IgD-negative memory B cell (primary cell): Measurements from ENCODE around the gene C22orf23. TPM values are rescaled to one million over a fixed set of nuclear protein-coding genes. Genes with fewer than 3 reads are reported as not detected.
A peak's percentile ranks its signal among the peaks of the same experiment; 100 is the strongest.

Experiments used
- H3K27ac Mint-ChIP-seq, 3 donors: one replicate each; pipeline ENCODE4 v1.8.0; 2020 to 2022; ENCODE audit warnings: mild to moderate bottlenecking in 3 of 3, mixed read lengths in 3 of 3, moderate library complexity in 1 of 3
- H3K27me3 Mint-ChIP-seq: one replicate; pipeline ENCODE4 v1.8.0; 2021; ENCODE audit warnings: mixed read lengths
- H3K36me3 Mint-ChIP-seq: one replicate; pipeline ENCODE4 v1.8.0; 2020; ENCODE audit warnings: mild to moderate bottlenecking, mixed read lengths
- H3K4me1 Mint-ChIP-seq, 3 donors: one replicate each; pipeline ENCODE4 v1.8.0; 2020 to 2022; ENCODE audit warnings: mixed read lengths in 3 of 3, mild to moderate bottlenecking in 1 of 3
- H3K4me3 Mint-ChIP-seq, 4 donors: one replicate each; pipeline ENCODE4 v1.8.0; 2020 to 2022; ENCODE audit warnings: mild to moderate bottlenecking in 4 of 4, mixed read lengths in 4 of 4, moderate library complexity in 3 of 4
- H3K9me3 Mint-ChIP-seq, 3 donors: one replicate each; pipeline ENCODE4 v1.8.0; 2020 to 2021; ENCODE audit warnings: mixed read lengths in 3 of 3, mild to moderate bottlenecking in 1 of 3
- polyA plus RNA-seq: library from polyadenylated mRNA; unstranded; fragments of 300-500 nt; fragmentation: Illumina TruSeq; gene quantifications from one replicate; pipeline ENCODE4 v1.2.3, GENCODE V29; 2021

Gene C22orf23
- polyA plus RNA-seq, 1 donor from 2014 or later: not detected

DNA sequence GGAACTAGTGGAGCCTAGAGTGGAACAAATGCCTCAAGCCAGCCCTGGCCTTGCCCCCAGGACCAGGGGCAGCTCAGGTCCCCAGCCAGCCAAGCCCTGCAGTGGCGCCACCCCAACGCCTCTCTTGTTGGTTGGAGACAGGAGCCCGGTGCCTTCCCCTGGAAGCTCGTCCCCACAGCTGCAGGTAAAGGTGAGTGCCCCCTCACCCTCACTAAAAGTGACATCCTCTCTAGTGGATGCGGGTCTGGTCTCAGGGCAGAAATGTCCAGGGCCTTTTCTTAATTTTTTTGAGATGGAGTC, 25.8 kb downstream of the C22orf23 start:
- H3K4me1 Mint-ChIP-seq: peaks cover 0 to 4% (median 3%) of the 10 kb centered on the region in 3 donors
- H3K27me3 Mint-ChIP-seq: no peaks in the 10 kb centered on the region
- no peaks in the 10 kb centered on the region for H3K9me3 Mint-ChIP-seq
- H3K27ac Mint-ChIP-seq: no peak overlapping the region
- peaks cover 2% of the 10 kb centered on the region for H3K36me3 Mint-ChIP-seq
- H3K4me3 Mint-ChIP-seq: no peak overlapping the region

DNA sequence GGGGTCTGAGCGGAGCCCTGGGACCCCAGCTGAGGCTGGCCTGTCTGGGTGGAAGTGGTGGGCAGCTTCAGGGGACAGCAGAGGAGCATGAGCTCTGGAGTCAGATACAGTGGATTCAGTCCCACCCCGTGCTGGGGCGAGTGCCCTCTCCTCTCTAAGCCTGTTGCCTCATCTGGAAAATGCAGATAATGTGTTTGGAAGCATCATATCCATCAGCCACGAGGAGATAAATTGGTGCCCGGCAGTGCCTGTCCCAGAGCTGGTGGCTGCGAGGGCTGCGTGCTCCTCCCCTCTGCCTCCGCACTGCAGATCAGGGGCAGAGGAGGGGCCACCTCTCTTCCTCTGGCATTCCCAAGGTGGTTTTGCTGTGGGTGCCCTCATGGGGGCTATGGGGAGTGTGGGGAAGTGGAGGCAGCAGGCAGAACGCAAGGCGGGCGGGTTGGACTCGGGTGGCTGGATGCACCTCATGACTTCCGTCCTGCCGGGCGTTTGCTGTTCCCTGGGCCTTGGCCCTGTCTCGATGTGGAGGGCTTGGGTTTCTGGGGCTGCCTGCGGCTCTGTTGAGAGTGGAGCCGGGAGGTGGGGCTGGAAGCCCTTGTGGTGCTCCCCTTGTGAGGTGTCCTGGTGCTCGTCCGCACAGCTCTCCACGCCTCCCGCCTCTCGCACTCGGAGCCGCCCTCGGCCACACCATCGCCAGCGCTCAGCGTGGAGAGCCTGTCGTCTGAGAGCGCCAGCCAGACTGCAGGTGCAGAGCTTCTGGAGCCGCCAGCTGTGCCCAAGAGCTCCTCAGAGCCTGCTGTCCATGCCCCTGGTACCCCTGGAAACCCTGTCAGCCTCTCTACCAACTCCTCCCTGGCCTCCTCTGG, 26.4 kb downstream of the C22orf23 start:
- peaks cover 2% of the 10 kb centered on the region for H3K36me3 Mint-ChIP-seq
- peaks cover 0 to 4% (median 3%) of the 10 kb centered on the region in 3 donors for H3K4me1 Mint-ChIP-seq
- H3K9me3 Mint-ChIP-seq: no peaks in the 10 kb centered on the region
- no peaks in the 10 kb centered on the region for H3K27me3 Mint-ChIP-seq
- H3K27ac Mint-ChIP-seq: no peak overlapping the region
- no peak overlapping the region for H3K4me3 Mint-ChIP-seq

DNA sequence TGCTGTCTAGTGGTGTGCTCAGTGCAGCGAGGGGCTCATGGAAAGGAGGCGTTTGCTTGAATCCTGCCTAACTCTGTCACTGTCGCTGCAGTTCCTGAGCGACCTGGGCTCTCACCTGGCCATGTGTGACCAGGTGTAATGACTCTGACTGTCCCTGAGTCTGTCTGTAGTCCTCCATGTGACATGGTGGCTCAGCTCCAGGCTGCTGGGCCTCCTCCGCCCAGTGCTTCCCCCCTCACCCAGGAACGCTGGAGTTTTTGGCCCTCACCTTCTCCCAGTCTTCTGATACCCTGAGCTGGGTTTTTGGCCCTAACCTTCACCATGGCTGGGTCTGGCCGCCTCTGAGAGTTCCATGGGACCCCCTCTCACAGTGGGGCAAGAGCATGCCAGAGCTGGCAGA, 27.0 kb downstream of the C22orf23 start:
- H3K9me3 Mint-ChIP-seq: no peaks in the 10 kb centered on the region
- peaks cover 0 to 4% (median 3%) of the 10 kb centered on the region in 3 donors for H3K4me1 Mint-ChIP-seq
- no peak overlapping the region for H3K27ac Mint-ChIP-seq
- H3K4me3 Mint-ChIP-seq: no peak overlapping the region
- peaks cover 2% of the 10 kb centered on the region for H3K36me3 Mint-ChIP-seq
- H3K27me3 Mint-ChIP-seq: no peaks in the 10 kb centered on the region

DNA sequence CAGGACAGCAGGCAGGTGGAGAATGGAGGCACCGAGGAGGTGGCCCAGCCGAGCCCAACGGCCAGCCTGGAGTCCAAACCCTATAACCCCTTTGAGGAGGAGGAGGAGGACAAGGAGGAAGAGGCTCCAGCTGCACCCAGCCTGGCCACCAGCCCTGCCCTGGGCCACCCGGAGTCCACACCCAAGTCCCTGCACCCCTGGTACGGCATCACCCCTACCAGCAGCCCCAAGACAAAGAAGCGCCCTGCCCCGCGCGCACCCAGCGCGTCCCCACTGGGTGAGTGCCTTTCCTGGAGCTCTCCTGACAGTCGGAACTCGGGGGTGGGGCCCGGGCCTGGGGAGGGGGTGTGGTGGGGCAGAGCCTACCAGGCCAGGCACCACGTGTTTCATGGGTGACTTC, 27.6 kb downstream of the C22orf23 start:
- H3K4me3 Mint-ChIP-seq: no peak overlapping the region
- H3K36me3 Mint-ChIP-seq: peaks cover 2% of the 10 kb centered on the region
- no peak overlapping the region for H3K27ac Mint-ChIP-seq
- H3K4me1 Mint-ChIP-seq: peaks cover 0 to 4% (median 3%) of the 10 kb centered on the region in 3 donors
- H3K27me3 Mint-ChIP-seq: no peaks in the 10 kb centered on the region
- no peaks in the 10 kb centered on the region for H3K9me3 Mint-ChIP-seq

DNA sequence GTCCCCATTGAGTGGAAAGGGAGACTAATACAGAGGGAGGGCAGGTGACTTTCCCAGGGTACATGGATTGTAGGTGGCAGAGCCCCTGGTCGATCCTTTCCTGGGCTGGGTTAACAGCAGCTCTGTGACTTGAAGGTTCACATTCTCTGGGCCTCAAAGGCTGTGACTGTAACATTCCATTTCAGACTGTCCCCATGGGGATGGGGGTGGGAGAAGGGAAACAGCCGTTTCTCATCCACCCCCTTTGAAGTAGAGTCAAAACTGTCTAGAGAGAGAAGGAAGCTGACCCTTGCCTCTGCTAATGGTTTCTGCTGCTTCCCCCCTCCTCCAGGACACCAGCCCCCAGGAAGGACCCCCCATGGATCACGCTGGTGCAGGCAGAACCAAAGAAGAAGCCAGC, 28.1 kb downstream of the C22orf23 start:
- Mint-ChIP-seq H3K9me3 (no peaks in the 10 kb centered on the region), H3K36me3 (peaks cover 2% of the 10 kb centered on the region), H3K4me1 (peaks cover 0 to under 1% (median under 1%) of the 10 kb centered on the region in 3 donors), H3K27me3 (no peaks in the 10 kb centered on the region), H3K27ac (no peak overlapping the region), H3K4me3 (no peak overlapping the region)

DNA sequence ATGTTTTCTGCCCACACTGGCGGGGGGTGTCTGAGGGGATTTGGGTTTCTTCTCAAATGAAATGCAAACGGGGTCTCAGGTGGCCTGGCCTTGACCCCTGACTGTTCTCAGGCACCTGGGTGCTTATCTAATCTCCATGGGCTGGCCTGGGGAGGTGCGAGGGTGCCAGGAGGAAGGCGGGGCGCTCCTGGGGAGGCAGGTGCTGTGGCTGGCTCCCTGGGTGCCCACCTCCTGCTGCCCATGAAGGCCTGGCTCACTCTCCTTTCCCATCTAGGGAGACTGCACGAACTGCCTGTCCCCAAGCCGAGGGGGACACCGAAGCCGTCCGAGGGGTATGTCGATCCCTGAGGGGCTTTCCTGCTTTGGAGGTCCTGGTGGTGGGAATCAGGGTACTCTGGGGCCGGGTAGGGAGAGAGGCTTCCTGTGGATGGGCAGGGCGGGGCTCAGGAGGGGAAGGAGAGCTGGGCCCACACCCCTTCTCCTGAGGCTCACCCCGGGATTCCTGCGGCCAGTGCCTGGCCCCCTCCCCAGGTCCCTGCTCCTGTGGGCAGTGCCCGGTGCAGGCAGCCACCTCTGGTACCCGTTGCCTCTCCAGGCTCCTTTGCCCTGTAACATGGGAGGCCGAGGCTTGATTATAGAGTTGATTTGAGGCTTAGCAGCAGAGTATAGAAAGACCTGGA, 28.9 kb downstream of the C22orf23 start:
- Mint-ChIP-seq H3K27ac (no peak overlapping the region), H3K36me3 (peaks cover 5% of the 10 kb centered on the region)

DNA sequence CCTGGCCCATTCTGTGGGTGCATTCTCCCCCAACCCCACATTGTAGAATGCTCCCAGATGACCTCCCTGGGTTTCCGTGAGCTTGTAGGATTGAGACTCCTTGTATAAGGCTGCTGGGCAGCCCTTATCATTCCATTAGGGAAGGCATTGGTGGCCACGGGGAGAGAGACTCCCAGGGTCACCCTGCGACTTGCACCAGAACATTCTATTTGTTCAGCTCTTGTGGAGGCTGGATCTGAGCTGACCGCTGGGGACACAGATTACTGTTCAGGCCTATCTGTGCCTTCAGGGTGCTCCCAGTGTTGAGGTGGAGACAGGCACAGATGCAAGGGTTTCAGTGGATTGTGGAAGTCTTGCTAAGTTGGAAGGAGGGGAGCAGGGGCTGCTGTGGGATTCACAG, 29.5 kb downstream of the C22orf23 start:
- Mint-ChIP-seq H3K9me3 (no peaks in the 10 kb centered on the region), H3K27me3 (no peaks in the 10 kb centered on the region), H3K4me3 (peak overlapping the region in 1 of 4 donors; percentile 5), H3K4me1 (peaks cover 4 to 6% (median 5%) of the 10 kb centered on the region in 3 donors), H3K36me3 (peaks cover 5% of the 10 kb centered on the region), H3K27ac (no peak overlapping the region)

More for the DNA sequence above, 28.9 kb downstream of the C22orf23 start:
- Mint-ChIP-seq H3K9me3 (no peaks in the 10 kb centered on the region), H3K27me3 (no peaks in the 10 kb centered on the region), H3K4me3 (no peak overlapping the region), H3K4me1 (peaks cover 4 to 6% (median 5%) of the 10 kb centered on the region in 3 donors)

DNA sequence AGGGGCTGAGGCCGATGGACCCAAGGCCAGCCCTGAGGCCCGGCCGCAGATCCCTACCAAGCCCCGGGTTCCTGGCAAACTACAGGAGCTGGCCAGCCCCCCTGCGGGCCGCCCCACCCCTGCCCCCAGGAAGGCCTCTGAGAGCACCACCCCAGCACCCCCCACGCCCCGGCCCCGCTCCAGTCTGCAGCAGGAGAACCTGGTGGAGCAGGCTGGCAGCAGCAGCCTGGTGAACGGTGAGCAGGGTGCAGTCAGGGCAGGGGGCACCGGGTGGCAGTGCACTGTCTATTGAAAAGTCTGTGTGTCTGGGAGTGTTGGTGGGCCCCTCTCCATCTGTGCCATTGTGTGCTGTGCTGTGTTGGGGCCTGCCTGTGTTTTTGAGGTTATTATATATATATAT, 31.2 kb downstream of the C22orf23 start:
- no peaks in the 10 kb centered on the region for H3K9me3 Mint-ChIP-seq
- peaks cover 6% of the 10 kb centered on the region for H3K36me3 Mint-ChIP-seq
- H3K27ac Mint-ChIP-seq: no peak overlapping the region
- H3K4me3 Mint-ChIP-seq: no peak overlapping the region
- H3K27me3 Mint-ChIP-seq: no peaks in the 10 kb centered on the region
- peaks cover 6 to 12% (median 7%) of the 10 kb centered on the region in 3 donors for H3K4me1 Mint-ChIP-seq

DNA sequence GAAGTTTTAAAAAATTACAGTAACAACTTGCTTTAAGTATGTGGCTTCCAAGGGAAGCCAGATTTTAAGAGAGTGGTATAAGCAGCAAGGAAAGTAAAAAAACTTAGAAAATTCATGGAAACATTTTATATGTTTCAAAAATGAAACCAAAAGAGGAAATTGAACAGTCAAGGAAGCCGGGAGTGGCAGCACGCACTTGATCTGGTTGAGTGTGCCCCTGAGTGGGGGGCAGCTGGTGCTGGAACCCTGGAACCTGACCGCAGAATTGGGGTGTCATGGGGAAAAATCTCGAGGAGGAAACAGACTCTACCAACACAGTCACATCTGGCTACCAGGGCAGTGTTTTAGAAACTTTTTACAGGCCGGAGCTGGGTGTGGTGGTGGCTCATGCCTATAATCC, 33.3 kb downstream of the C22orf23 start:
- peaks cover 6 to 12% (median 7%) of the 10 kb centered on the region in 3 donors for H3K4me1 Mint-ChIP-seq
- H3K36me3 Mint-ChIP-seq: peaks cover 6% of the 10 kb centered on the region
- H3K9me3 Mint-ChIP-seq: no peaks in the 10 kb centered on the region
- H3K4me3 Mint-ChIP-seq: peak overlapping the region in 3 of 4 donors; percentile 28 to 66 (median 40)
- peak overlapping the region in 2 of 3 donors; percentile 20 to 80 for H3K27ac Mint-ChIP-seq
- H3K27me3 Mint-ChIP-seq: no peaks in the 10 kb centered on the region

DNA sequence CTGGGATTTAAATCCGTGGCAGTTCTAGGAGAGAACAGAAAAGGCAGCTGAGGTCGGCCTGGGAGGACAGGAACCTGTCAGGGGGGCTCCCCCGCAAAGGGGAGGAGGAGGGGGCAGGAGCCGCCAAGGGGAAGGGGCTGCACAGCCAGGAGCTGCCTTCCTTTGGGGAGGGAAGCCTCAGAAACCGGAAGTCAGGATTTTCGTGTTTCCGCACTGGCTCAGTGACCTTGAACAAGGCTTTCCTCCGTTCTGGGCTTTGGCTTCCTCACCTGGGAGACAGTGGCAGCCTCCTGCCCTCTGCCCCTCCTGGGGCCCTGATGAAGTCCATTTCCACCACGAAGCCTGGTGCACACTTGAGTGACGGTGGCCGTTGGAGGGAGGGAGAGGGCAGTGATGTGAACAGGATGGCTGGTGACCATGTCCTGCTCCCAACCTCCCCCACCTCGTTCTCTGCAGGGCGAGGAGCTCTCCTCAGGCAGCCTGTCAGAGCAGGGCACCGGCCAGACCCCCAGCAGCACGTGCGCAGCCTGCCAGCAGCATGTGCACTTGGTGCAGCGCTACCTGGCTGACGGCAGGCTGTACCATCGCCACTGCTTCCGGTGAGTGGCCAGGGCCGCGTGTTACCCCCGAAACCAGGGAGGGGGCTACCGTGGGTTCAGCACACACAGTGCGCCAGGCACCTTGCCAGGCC, 34.7 kb downstream of the C22orf23 start:
- peaks cover 6 to 12% (median 7%) of the 10 kb centered on the region in 3 donors for H3K4me1 Mint-ChIP-seq
- peaks cover 6% of the 10 kb centered on the region for H3K36me3 Mint-ChIP-seq
- H3K9me3 Mint-ChIP-seq: no peaks in the 10 kb centered on the region
- H3K27me3 Mint-ChIP-seq: no peaks in the 10 kb centered on the region
- H3K4me3 Mint-ChIP-seq: peak overlapping the region in 1 of 4 donors; percentile 85
- H3K27ac Mint-ChIP-seq: peak overlapping the region in 1 of 3 donors; percentile 81

DNA sequence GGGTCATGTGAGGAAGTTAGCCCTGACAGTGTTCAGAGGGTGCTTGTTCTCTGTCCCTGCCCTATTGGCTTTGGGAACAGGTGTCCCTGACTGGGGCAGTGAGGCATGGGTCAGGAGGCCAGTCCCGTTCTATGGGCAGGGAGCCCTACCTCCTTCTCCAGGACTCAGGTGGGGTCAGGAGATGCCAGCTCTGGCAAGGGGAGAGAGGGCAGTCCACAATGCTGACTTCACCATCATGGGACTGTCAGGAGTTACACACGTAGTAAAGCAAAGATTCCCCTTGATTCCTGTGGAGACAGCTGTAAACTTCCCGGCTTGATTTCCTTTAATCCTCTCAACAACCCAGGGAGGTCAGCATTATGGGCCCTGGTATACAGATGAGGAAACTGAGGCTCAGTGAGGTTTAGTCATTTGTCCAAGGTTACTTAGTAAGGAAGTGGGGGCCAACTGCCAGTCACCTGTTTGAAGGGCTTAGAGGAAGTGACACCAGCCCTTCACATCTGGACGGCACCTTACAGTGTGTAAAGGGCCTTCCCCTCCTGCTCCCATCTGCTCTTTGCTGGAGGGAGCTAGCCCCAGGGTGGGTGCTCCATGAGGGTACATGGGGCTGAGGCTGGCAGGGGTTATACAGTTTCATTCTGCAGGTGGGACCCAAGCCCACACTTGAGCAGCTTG, 35.4 kb downstream of the C22orf23 start:
- Mint-ChIP-seq H3K36me3 (peaks cover 6% of the 10 kb centered on the region), H3K27me3 (no peaks in the 10 kb centered on the region), H3K27ac (peak overlapping the region in 1 of 3 donors; percentile 81), H3K4me3 (peak overlapping the region in 1 of 4 donors; percentile 85), H3K4me1 (peaks cover 6 to 12% (median 7%) of the 10 kb centered on the region in 3 donors), H3K9me3 (no peaks in the 10 kb centered on the region)

DNA sequence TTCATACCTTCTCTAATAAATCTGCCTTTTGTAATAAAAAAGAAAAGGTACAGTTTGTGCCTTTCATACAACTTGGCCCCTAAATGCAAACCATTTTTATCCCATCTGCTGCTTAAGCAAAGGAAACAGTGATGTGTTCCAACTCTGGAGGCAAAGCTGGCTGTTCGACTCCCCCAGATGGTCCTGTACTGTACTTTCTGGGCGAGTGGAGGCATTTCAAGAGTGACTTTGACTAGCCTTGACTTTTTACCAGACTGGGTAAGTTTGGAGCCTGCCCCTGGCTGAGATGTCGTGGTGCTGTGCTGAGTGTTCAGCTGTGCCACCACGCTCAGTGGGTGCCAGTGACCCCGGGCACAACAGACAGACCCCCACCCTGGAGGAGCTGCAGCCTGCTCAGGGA, 37.1 kb downstream of the C22orf23 start:
- H3K9me3 Mint-ChIP-seq: no peaks in the 10 kb centered on the region
- no peaks in the 10 kb centered on the region for H3K27me3 Mint-ChIP-seq
- peaks cover 6 to 12% (median 7%) of the 10 kb centered on the region in 3 donors for H3K4me1 Mint-ChIP-seq
- peaks cover 7% of the 10 kb centered on the region for H3K36me3 Mint-ChIP-seq
- no peak overlapping the region for H3K27ac Mint-ChIP-seq
- no peak overlapping the region for H3K4me3 Mint-ChIP-seq

DNA sequence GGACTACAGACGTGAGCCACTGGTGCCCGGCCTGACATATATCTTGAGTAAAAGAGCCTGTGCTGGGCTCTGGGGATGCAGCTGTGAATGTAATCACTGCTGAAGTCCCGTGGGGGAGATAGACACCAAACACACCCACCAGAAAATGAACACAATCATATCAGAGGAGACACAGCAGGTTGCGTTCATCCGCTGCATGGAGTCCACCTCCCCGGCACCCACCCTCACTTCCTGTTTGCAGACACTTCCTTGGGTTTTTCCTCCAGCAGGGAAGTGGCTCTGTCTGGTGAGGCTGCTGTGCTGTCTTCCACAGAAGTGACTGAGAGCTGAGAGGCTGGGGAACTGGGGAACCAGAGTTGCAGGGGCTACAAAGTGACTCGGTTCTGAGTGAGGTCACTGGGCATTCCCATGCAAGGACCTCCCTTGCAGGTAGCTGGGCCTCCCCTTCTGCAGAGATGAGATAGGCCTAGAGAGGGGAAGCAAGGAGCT, 40.1 kb downstream of the C22orf23 start:
- Mint-ChIP-seq H3K4me3 (peak overlapping the region in 1 of 4 donors; percentile 12), H3K27me3 (no peaks in the 10 kb centered on the region), H3K36me3 (peaks cover 3% of the 10 kb centered on the region), H3K27ac (peak overlapping the region in 1 of 3 donors; percentile 28), H3K4me1 (peaks cover 0 to 13% (median 4%) of the 10 kb centered on the region in 3 donors), H3K9me3 (no peaks in the 10 kb centered on the region)

DNA sequence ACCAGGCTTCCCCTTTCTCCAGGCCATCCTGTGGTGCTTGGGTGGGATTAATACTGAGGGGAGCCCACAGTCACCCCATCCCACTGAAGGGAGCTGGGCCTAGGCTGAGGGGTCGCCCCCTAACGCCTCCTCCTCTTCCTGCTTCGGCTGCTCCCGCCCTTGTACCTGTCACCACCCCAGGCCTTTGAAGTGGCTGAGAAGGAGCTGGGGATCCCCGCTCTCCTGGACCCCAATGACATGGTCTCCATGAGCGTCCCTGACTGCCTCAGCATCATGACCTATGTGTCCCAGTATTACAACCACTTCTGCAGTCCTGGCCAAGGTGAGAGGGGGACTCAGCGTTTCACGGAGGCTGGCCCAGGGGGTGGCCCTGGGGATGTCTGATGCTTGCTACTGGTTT, 41.2 kb downstream of the C22orf23 start:
- Mint-ChIP-seq H3K27ac (peak overlapping the region in 1 of 3 donors; percentile 78), H3K4me1 (peaks cover 5 to 15% (median 10%) of the 10 kb centered on the region in 3 donors), H3K4me3 (no peak overlapping the region), H3K9me3 (no peaks in the 10 kb centered on the region), H3K27me3 (no peaks in the 10 kb centered on the region), H3K36me3 (peaks cover 4% of the 10 kb centered on the region)
